ENCODE results near the gene SPEG. TPM values are rescaled to one million over a fixed set of nuclear protein-coding genes. Genes with fewer than 3 reads are reported as not detected.
"Not testable (repeated sequence)": the region's sequence is repeated elsewhere in the genome, so short reads cannot be mapped to it uniquely, and the experiment has no call there.

Gene SPEG
- total RNA-seq, 2 donors from 2014 or later, result 2.9 to 3.6 TPM

GRCh38 chr2:219387306-219388120 is 47.1 kb upstream of the SPEG start, which contains the start of gene DNPEP:
Gene DNPEP, minus strand, starts transcription at chr2:219387912. Its CDS starts 118 bp downstream, at chr2:219387794.
- intact Hi-C loops (cut with DNase I), result no loop called here
- ATAC-seq, result peak; percentile 76
- Histone ChIP-seq H3K27ac (peak within 1 kb of the TSS; percentile 86 to 95 (median 92)), H3K4me1 (peaks cover 11% of the 10 kb centered on the region), H3K4me3 (peak within 1 kb of the TSS; percentile 60 to 77), H3K9me3 (no peaks in the 10 kb centered on the region), H3K36me3 (replicated peaks in 1 of 2; ENCODE audit: insufficient read depth in 1 of 2, low read depth in 2 of 2) (peaks cover 10 to 18% of the 10 kb centered on the region in 2 donors), H3K27me3 (no peaks in the 10 kb centered on the region)
- TF ChIP-seq CTCF (IDR thresholded peaks at IDR 0.05) (no peak), POLR2A (IDR thresholded peaks at IDR 0.05) (peak; percentile 18 to 71 (median 68))
- 0 to 1% methylated on average over 19 to 43 of the region's 76 CpGs for WGBS, 2 donors
- DNase-seq, result peak; percentile 77 to 87 (median 82)

GRCh38 chr2:219388121-219388906 is 46.3 kb upstream of the SPEG start:
- WGBS, 2 donors, result 0 to 1% methylated on average over 7 to 60 of the region's 78 CpGs
- no peaks in the 10 kb centered on the region for H3K27me3 ChIP-seq
- peak; percentile 87 for ATAC-seq
- H3K4me1 ChIP-seq, result peaks cover 11% of the 10 kb centered on the region
- TF ChIP-seq POLR2A (IDR thresholded peaks at IDR 0.05), result no peak
- peak; percentile 54 to 95 (median 67) for TF ChIP-seq CTCF (IDR thresholded peaks at IDR 0.05)
- peak overlapping the region; percentile 37 to 95 (median 82) for H3K27ac ChIP-seq
- DNase-seq, result peak; percentile 98 to 99 (median 98)
- no peaks in the 10 kb centered on the region for H3K9me3 ChIP-seq
- peaks cover 10 to 15% of the 10 kb centered on the region in 2 donors for H3K36me3 ChIP-seq (replicated peaks in 1 of 2; ENCODE audit: insufficient read depth in 1 of 2, low read depth in 2 of 2)
- intact Hi-C loops (cut with DNase I), result no loop called here
- H3K4me3 ChIP-seq, result peak overlapping the region in 1 of 2 donors; percentile 77

- H3K4me1 ChIP-seq, result peaks cover 11% of the 10 kb centered on the region
- no peaks in the 10 kb centered on the region for H3K27me3 ChIP-seq
- TF ChIP-seq POLR2A (IDR thresholded peaks at IDR 0.05) (no peak), CTCF (IDR thresholded peaks at IDR 0.05) (no peak)
- H3K36me3 ChIP-seq (replicated peaks in 1 of 2; ENCODE audit: insufficient read depth in 1 of 2, low read depth in 2 of 2), result peaks cover 10 to 12% of the 10 kb centered on the region in 2 donors
- 28 to 37% methylated on average over 6 of the region's 6 CpGs for WGBS, 2 donors
- H3K9me3 ChIP-seq, result no peaks in the 10 kb centered on the region
- H3K27ac ChIP-seq, result peak overlapping the region; percentile 37 to 95 (median 82)
- no peak for ATAC-seq
- no peak for DNase-seq
- no peak overlapping the region for H3K4me3 ChIP-seq
- intact Hi-C loops (cut with DNase I), result no loop called here
Observed at GRCh38 chr2:219388907-219389156, 45.8 kb upstream of the SPEG start.

GRCh38 chr2:219392754-219393153 is 41.9 kb upstream of the SPEG start:
- ATAC-seq (no peak), DNase-seq (no peak)
- Histone ChIP-seq H3K36me3 (replicated peaks in 1 of 2; ENCODE audit: insufficient read depth in 1 of 2, low read depth in 2 of 2) (no peaks in the 10 kb centered on the region), H3K27me3 (no peaks in the 10 kb centered on the region), H3K4me3 (no peak overlapping the region), H3K4me1 (no peaks in the 10 kb centered on the region), H3K9me3 (no peaks in the 10 kb centered on the region), H3K27ac (no peak overlapping the region)
- 79 to 91% methylated on average over 9 of the region's 9 CpGs for WGBS, 2 donors
- intact Hi-C loops (cut with DNase I), result no loop called here
- TF ChIP-seq POLR2A (IDR thresholded peaks at IDR 0.05) (no peak), CTCF (IDR thresholded peaks at IDR 0.05) (no peak)

GRCh38 chr2:219395056-219395455 is 39.6 kb upstream of the SPEG start:
- H3K36me3 ChIP-seq (replicated peaks in 1 of 2; ENCODE audit: insufficient read depth in 1 of 2, low read depth in 2 of 2); DNase-seq; H3K9me3 ChIP-seq; ATAC-seq; H3K27ac ChIP-seq; intact Hi-C loops (cut with DNase I); H3K4me3 ChIP-seq; H3K27me3 ChIP-seq; H3K4me1 ChIP-seq: not testable (repeated sequence)
- 76 to 88% methylated on average over 9 of the region's 9 CpGs for WGBS, 2 donors

Measured in body of pancreas (tissue), 4 donors.